Measurements from ENCODE around the gene UGT1A6. TPM values are rescaled to one million over a fixed set of nuclear protein-coding genes. Genes with fewer than 3 reads are reported as not detected.
A peak's percentile ranks its signal among the peaks of the same experiment; 100 is the strongest.
"Not testable (repeated sequence)": the region's sequence is repeated elsewhere in the genome, so short reads cannot be mapped to it uniquely, and the experiment has no call there.

Gene UGT1A6
- total RNA-seq, 1 experiment from 2014 or later, result not detected

GRCh38 chr2:233698740-233699139, 6.0 kb downstream of the UGT1A6 start:
- H3K27me3 ChIP-seq (ENCODE audit: control insufficient read depth, insufficient read depth, low read length), result no peaks in the 10 kb centered on the region
- no peaks in the 10 kb centered on the region for H3K36me3 ChIP-seq (replicated peaks; ENCODE audit: control insufficient read depth, insufficient read depth, low read length)
- no peak overlapping the region for H3K4me3 ChIP-seq (ENCODE audit: insufficient read depth, low read depth, low read length)
- no peak for DNase-seq

GRCh38 chr2:233699424-233700027, 6.8 kb downstream of the UGT1A6 start:
- Histone ChIP-seq H3K36me3 (replicated peaks; ENCODE audit: control insufficient read depth, insufficient read depth, low read length) (no peaks in the 10 kb centered on the region), H3K27me3 (ENCODE audit: control insufficient read depth, insufficient read depth, low read length) (no peaks in the 10 kb centered on the region), H3K4me3 (ENCODE audit: insufficient read depth, low read depth, low read length) (no peak overlapping the region)
- no peak for DNase-seq

- Histone ChIP-seq H3K4me3 (ENCODE audit: insufficient read depth, low read depth, low read length) (no peak overlapping the region), H3K27me3 (ENCODE audit: control insufficient read depth, insufficient read depth, low read length) (no peaks in the 10 kb centered on the region), H3K36me3 (replicated peaks; ENCODE audit: control insufficient read depth, insufficient read depth, low read length) (no peaks in the 10 kb centered on the region)
- DNase-seq, result no peak
Measured at GRCh38 chr2:233700028-233700635, 7.4 kb downstream of the UGT1A6 start.

- H3K27me3 ChIP-seq (ENCODE audit: control insufficient read depth, insufficient read depth, low read length); DNase-seq; H3K4me3 ChIP-seq (ENCODE audit: insufficient read depth, low read depth, low read length); H3K36me3 ChIP-seq (replicated peaks; ENCODE audit: control insufficient read depth, insufficient read depth, low read length): not testable (repeated sequence)
Measured at GRCh38 chr2:233700842-233701241, 8.2 kb downstream of the UGT1A6 start.

GRCh38 chr2:233702238-233702637, 9.5 kb downstream of the UGT1A6 start:
- Histone ChIP-seq H3K4me3 (ENCODE audit: insufficient read depth, low read depth, low read length) (no peak overlapping the region), H3K27me3 (ENCODE audit: control insufficient read depth, insufficient read depth, low read length) (no peaks in the 10 kb centered on the region), H3K36me3 (replicated peaks; ENCODE audit: control insufficient read depth, insufficient read depth, low read length) (no peaks in the 10 kb centered on the region)
- no peak for DNase-seq

- no peak for DNase-seq
- H3K4me3 ChIP-seq (ENCODE audit: insufficient read depth, low read depth, low read length), result no peak overlapping the region
- H3K27me3 ChIP-seq (ENCODE audit: control insufficient read depth, insufficient read depth, low read length), result no peaks in the 10 kb centered on the region
- no peaks in the 10 kb centered on the region for H3K36me3 ChIP-seq (replicated peaks; ENCODE audit: control insufficient read depth, insufficient read depth, low read length)
Measured at GRCh38 chr2:233705911-233706506, 13.3 kb downstream of the UGT1A6 start.

- no peak for DNase-seq
- Histone ChIP-seq H3K36me3 (replicated peaks; ENCODE audit: control insufficient read depth, insufficient read depth, low read length) (no peaks in the 10 kb centered on the region), H3K27me3 (ENCODE audit: control insufficient read depth, insufficient read depth, low read length) (no peaks in the 10 kb centered on the region), H3K4me3 (ENCODE audit: insufficient read depth, low read depth, low read length) (no peak overlapping the region)
Measured at GRCh38 chr2:233706720-233707119, 14.0 kb downstream of the UGT1A6 start.

- Histone ChIP-seq H3K4me3 (ENCODE audit: insufficient read depth, low read depth, low read length) (no peak overlapping the region), H3K36me3 (replicated peaks; ENCODE audit: control insufficient read depth, insufficient read depth, low read length) (no peaks in the 10 kb centered on the region), H3K27me3 (ENCODE audit: control insufficient read depth, insufficient read depth, low read length) (no peaks in the 10 kb centered on the region)
- DNase-seq, result no peak
Measured at GRCh38 chr2:233707940-233708644, 15.4 kb downstream of the UGT1A6 start.

GRCh38 chr2:233708942-233709341, 16.3 kb downstream of the UGT1A6 start:
- Histone ChIP-seq H3K4me3 (ENCODE audit: insufficient read depth, low read depth, low read length) (no peak overlapping the region), H3K27me3 (ENCODE audit: control insufficient read depth, insufficient read depth, low read length) (no peaks in the 10 kb centered on the region), H3K36me3 (replicated peaks; ENCODE audit: control insufficient read depth, insufficient read depth, low read length) (no peaks in the 10 kb centered on the region)
- DNase-seq, result no peak

GRCh38 chr2:233711312-233712008, 18.8 kb downstream of the UGT1A6 start:
- no peaks in the 10 kb centered on the region for H3K27me3 ChIP-seq (ENCODE audit: control insufficient read depth, insufficient read depth, low read length)
- H3K36me3 ChIP-seq (replicated peaks; ENCODE audit: control insufficient read depth, insufficient read depth, low read length), result no peaks in the 10 kb centered on the region
- DNase-seq, result peak; percentile 73

GRCh38 chr2:233712611-233713261, 20.0 kb downstream of the UGT1A6 start, which contains the start of gene UGT1A5:
TSS of gene UGT1A5 (plus strand) at chr2:233712907. CDS start at chr2:233712992, 85 bp downstream.
- Histone ChIP-seq H3K27me3 (ENCODE audit: control insufficient read depth, insufficient read depth, low read length) (no peaks in the 10 kb centered on the region), H3K36me3 (replicated peaks; ENCODE audit: control insufficient read depth, insufficient read depth, low read length) (no peaks in the 10 kb centered on the region), H3K4me3 (ENCODE audit: insufficient read depth, low read depth, low read length) (no peak within 1 kb of the TSS)
- no peak for DNase-seq

More at GRCh38 chr2:233711312-233712008, 18.8 kb downstream of the UGT1A6 start:
- H3K4me3 ChIP-seq (ENCODE audit: insufficient read depth, low read depth, low read length), result no peak overlapping the region

- Histone ChIP-seq H3K27me3 (ENCODE audit: control insufficient read depth, insufficient read depth, low read length) (no peaks in the 10 kb centered on the region), H3K4me3 (ENCODE audit: insufficient read depth, low read depth, low read length) (no peak overlapping the region), H3K36me3 (replicated peaks; ENCODE audit: control insufficient read depth, insufficient read depth, low read length) (no peaks in the 10 kb centered on the region)
- DNase-seq, result no peak
Measured at GRCh38 chr2:233713262-233713615, 20.5 kb downstream of the UGT1A6 start.

- Histone ChIP-seq H3K36me3 (replicated peaks; ENCODE audit: control insufficient read depth, insufficient read depth, low read length) (no peaks in the 10 kb centered on the region), H3K4me3 (ENCODE audit: insufficient read depth, low read depth, low read length) (no peak overlapping the region), H3K27me3 (ENCODE audit: control insufficient read depth, insufficient read depth, low read length) (no peaks in the 10 kb centered on the region)
- DNase-seq, result no peak
Measured at GRCh38 chr2:233714121-233714520, 21.4 kb downstream of the UGT1A6 start.

GRCh38 chr2:233718552-233718951, 25.9 kb downstream of the UGT1A6 start, which contains the start of gene UGT1A4:
TSS of gene UGT1A4 (plus strand) at chr2:233718736. CDS start at chr2:233718821, 85 bp downstream.
- DNase-seq, result no peak
- H3K27me3 ChIP-seq (ENCODE audit: control insufficient read depth, insufficient read depth, low read length), result no peaks in the 10 kb centered on the region
- no peaks in the 10 kb centered on the region for H3K36me3 ChIP-seq (replicated peaks; ENCODE audit: control insufficient read depth, insufficient read depth, low read length)
- H3K4me3 ChIP-seq (ENCODE audit: insufficient read depth, low read depth, low read length), result no peak within 1 kb of the TSS
